SU-DHL-6 (cell line): ENCODE data around the gene MRPS14.

Experiments used
- H2AFZ ChIP-seq: fragments of 200-600 bp; sonication (generic); 2 replicates; pipeline ENCODE4 v1.6.1; 2014; ENCODE audit warnings: low read depth, mild to moderate bottlenecking, moderate library complexity, mixed read lengths, antibody characterized with exemption, low read length; ENCODE audit not compliant: severe bottlenecking
- H3F3A ChIP-seq: fragments of 200-600 bp; shearing (Covaris generic); 2 replicates; pipeline ENCODE4 v1.6.0; 2016; ENCODE audit warnings: antibody characterized with exemption, mild to moderate bottlenecking; ENCODE audit not compliant: insufficient read depth
- H3K27ac ChIP-seq: fragments of 200-600 bp; sonication (generic); 2 replicates; pipeline ENCODE4 v1.5.1; 2016; ENCODE audit warnings: low read depth, mild to moderate bottlenecking, low read length, moderate library complexity, mixed read lengths
- H3K27me3 ChIP-seq: fragments of 200-600 bp; sonication (generic), shearing (Covaris generic); 2 replicates; pipeline ENCODE4 v1.6.0; 2014; ENCODE audit warnings: mild to moderate bottlenecking, low read length
- H3K36me3 ChIP-seq: fragments of 200-600 bp; sonication (generic); 2 replicates; pipeline ENCODE4 v1.6.1; 2014; ENCODE audit warnings: mild to moderate bottlenecking, low read length, mixed read lengths
- H3K4me2 ChIP-seq: fragments of 300-600, 200-600 bp; shearing (Covaris generic), sonication (generic); 2 replicates; pipeline ENCODE4 v1.6.0; 2014; ENCODE audit warnings: low read length, low read depth, mild to moderate bottlenecking; ENCODE audit not compliant: poor library complexity, severe bottlenecking
- H3K4me3 ChIP-seq: fragments of 200-600 bp; sonication (generic); 2 replicates; pipeline ENCODE4 v1.5.1; 2014; ENCODE audit warnings: antibody characterized with exemption, low read length, mild to moderate bottlenecking, mixed read lengths; ENCODE audit not compliant: insufficient read depth, poor library complexity, severe bottlenecking
- H3K79me2 ChIP-seq: fragments of 200-600 bp; sonication (generic); 2 replicates; pipeline ENCODE4 v1.6.1; 2014; ENCODE audit warnings: mild to moderate bottlenecking, low read length, moderate library complexity; ENCODE audit not compliant: insufficient read depth
- H3K9ac ChIP-seq: fragments of 200-600 bp; sonication (generic); 2 replicates; pipeline ENCODE4 v1.7.0; 2014; ENCODE audit warnings: mild to moderate bottlenecking, low read length
- H3K9me2 ChIP-seq: fragments of 200-600 bp; sonication (generic); replicated peaks from 2 replicates; pipeline ENCODE4 v1.6.1; 2014; ENCODE audit warnings: low read length; ENCODE audit not compliant: insufficient read depth
- H3K9me3 ChIP-seq: fragments of 200-600 bp; sonication (generic); 2 replicates; pipeline ENCODE4 v1.6.1; 2014; ENCODE audit warnings: low read length, mixed read lengths; ENCODE audit not compliant: insufficient read depth
- H4K20me1 ChIP-seq: fragments of 200-600 bp; sonication (generic); 2 replicates; pipeline ENCODE4 v1.6.1; 2014; ENCODE audit warnings: low read depth, mild to moderate bottlenecking, antibody characterized with exemption, low read length, moderate library complexity, mixed read lengths
- EZH2phosphoT487 ChIP-seq: fragments of 200-600 bp; sonication (generic), shearing (Covaris generic); conservative IDR thresholded peaks from 2 replicates; pipeline ENCODE4 v1.6.1; 2018; ENCODE audit warnings: mild to moderate bottlenecking, antibody characterized with exemption, low read length, moderate library complexity, mixed read lengths
- TF ChIP-seq, protein P1 (sequence below): fragments of 200-600 bp; sonication (generic); IDR thresholded peaks from one replicate; pipeline ENCODE4 v1.5.1; 2017; ENCODE audit warnings: antibody characterized with exemption, mild to moderate bottlenecking, low read length, moderate library complexity; ENCODE audit not compliant: insufficient read depth, poor library complexity, severe bottlenecking

Gene MRPS14

DNA sequence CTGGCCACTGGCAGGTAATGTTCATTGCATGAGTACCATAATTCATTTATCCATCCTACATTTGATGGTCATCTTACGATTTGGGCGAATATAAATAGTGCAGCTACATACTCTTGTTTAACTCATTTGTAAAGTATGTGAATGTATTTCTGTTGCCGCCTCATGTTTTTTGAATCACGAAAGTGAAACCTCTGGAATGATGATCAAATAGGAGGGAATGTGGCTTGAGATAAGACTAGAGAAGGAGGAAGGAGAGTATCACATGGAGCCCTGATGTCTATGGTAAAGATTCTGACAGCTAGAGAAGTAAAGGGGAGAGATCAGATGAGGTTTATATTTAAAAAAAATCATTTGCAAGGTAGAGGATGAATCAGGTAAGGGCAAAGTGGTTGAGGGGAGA, 8.0 kb downstream of the MRPS14 start:
- H3K4me2 ChIP-seq, result no peak overlapping the region
- H3K36me3 ChIP-seq, result peaks cover 33% of the 10 kb centered on the region; the same call in 1 of the 2 replicates
- H3F3A ChIP-seq, result peaks cover 45% of the 10 kb centered on the region
- H3K4me3 ChIP-seq, result no peak overlapping the region
- no peak overlapping the region for H3K27ac ChIP-seq
- no peaks in the 10 kb centered on the region; the same call in 1 of the 2 replicates for H4K20me1 ChIP-seq
- no peaks in the 10 kb centered on the region for H3K9me2 ChIP-seq
- H3K9ac ChIP-seq, result no peak overlapping the region
- H3K79me2 ChIP-seq, result peaks cover 16% of the 10 kb centered on the region
- TF ChIP-seq, protein P1, sequence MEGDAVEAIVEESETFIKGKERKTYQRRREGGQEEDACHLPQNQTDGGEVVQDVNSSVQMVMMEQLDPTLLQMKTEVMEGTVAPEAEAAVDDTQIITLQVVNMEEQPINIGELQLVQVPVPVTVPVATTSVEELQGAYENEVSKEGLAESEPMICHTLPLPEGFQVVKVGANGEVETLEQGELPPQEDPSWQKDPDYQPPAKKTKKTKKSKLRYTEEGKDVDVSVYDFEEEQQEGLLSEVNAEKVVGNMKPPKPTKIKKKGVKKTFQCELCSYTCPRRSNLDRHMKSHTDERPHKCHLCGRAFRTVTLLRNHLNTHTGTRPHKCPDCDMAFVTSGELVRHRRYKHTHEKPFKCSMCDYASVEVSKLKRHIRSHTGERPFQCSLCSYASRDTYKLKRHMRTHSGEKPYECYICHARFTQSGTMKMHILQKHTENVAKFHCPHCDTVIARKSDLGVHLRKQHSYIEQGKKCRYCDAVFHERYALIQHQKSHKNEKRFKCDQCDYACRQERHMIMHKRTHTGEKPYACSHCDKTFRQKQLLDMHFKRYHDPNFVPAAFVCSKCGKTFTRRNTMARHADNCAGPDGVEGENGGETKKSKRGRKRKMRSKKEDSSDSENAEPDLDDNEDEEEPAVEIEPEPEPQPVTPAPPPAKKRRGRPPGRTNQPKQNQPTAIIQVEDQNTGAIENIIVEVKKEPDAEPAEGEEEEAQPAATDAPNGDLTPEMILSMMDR, result no peak
- no peak for TF ChIP-seq EZH2phosphoT487
- no peaks in the 10 kb centered on the region for H3K27me3 ChIP-seq
- H3K9me3 ChIP-seq, result no peaks in the 10 kb centered on the region
- H2AFZ ChIP-seq, result no peak overlapping the region

DNA sequence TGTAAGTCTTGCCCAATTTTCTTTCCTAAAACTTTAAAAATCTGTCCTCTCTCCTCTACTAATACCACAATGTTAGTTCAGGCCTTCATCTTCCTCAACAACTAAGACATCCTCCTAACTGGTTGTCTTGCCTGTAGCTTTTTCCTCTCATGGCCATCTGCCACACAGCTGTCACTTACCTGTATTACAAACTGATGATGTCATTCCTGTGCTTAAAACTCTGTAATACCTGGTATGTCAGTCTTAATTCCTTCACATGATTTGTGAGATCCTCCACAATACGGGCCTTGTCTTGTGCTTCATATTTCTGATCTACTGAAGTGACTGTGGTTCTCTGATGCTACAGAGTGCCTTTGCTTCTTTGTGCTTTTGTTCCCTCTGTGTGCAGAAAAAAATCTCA, 9.8 kb downstream of the MRPS14 start:
- H3K79me2 ChIP-seq, result peaks cover 15% of the 10 kb centered on the region

DNA sequence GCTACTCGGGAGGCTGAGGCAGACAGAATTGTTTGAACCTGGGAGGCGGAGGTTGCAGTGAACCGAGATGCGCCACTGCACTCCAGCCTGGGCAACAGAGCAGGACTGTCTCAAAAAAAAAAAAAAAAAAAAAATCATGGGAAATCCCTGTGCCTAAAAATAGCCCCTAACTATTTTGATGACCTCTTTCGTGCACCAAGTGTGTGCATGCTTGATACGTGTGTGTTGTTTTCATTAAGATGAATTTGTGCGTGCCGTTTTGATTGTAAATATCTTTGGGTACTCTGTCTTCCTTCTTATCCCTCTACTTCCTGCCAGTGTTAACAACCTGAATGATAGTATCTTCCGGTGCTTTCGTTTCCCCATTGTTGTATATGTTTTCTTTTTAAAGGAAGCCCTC, 13.7 kb downstream of the MRPS14 start:
- Histone ChIP-seq H3K27ac (no peak overlapping the region), H3K79me2 (peaks cover 52% of the 10 kb centered on the region), H3K27me3 (no peaks in the 10 kb centered on the region), H3K4me3 (no peak overlapping the region), H3K9me2 (no peaks in the 10 kb centered on the region), H3F3A (peaks cover 40% of the 10 kb centered on the region), H2AFZ (no peak overlapping the region), H3K9ac (no peak overlapping the region), H3K9me3 (no peaks in the 10 kb centered on the region), H3K4me2 (no peak overlapping the region), H3K36me3 (peaks cover 83% of the 10 kb centered on the region), H4K20me1 (peaks cover 18% of the 10 kb centered on the region)
- TF ChIP-seq, protein P1, result no peak
- TF ChIP-seq EZH2phosphoT487, result no peak

More for the DNA sequence above, 9.8 kb downstream of the MRPS14 start:
- Histone ChIP-seq H2AFZ (no peak overlapping the region), H4K20me1 (no peaks in the 10 kb centered on the region; the same call in 1 of the 2 replicates), H3K4me3 (no peak overlapping the region), H3K36me3 (peaks cover 47% of the 10 kb centered on the region; the same call in 1 of the 2 replicates), H3K27me3 (no peaks in the 10 kb centered on the region), H3K9ac (no peak overlapping the region), H3K9me3 (no peaks in the 10 kb centered on the region), H3K9me2 (no peaks in the 10 kb centered on the region), H3K4me2 (no peak overlapping the region), H3F3A (peaks cover 48% of the 10 kb centered on the region), H3K27ac (no peak overlapping the region)
- no peak for TF ChIP-seq EZH2phosphoT487
- TF ChIP-seq, protein P1, result no peak
